HG03066 (cell line): Measurements from ENCODE around the gene TMEM178B.
"Not testable (repeated sequence)": the region's sequence is repeated elsewhere in the genome, so short reads cannot be mapped to it uniquely, and the experiment has no call there.

Source experiments
- ATAC-seq: cut with Tn5 transposase; IDR thresholded peaks from one replicate; pipeline ENCODE4 v1.9.1; 2021; ENCODE audit warnings: low read depth; ENCODE audit not compliant: unreplicated experiment

TMEM178B gene

GRCh38 chr7:141073641-141074161, at the start of gene TMEM178B:
Gene TMEM178B, plus strand, starts transcription at chr7:141074064.
- ATAC-seq = no peak

GRCh38 chr7:141024668-141025067, 49.2 kb upstream of the TMEM178B start:
- no peak for ATAC-seq

- no peak for ATAC-seq
Observed at GRCh38 chr7:141027043-141027442, 46.8 kb upstream of the TMEM178B start.

- ATAC-seq = no peak
Observed at GRCh38 chr7:141028767-141029166, 45.1 kb upstream of the TMEM178B start.

GRCh38 chr7:141032539-141033323, 41.1 kb upstream of the TMEM178B start:
- ATAC-seq = not testable (repeated sequence)

GRCh38 chr7:141038100-141038499, 35.8 kb upstream of the TMEM178B start:
- ATAC-seq = not testable (repeated sequence)

- ATAC-seq = no peak
Observed at GRCh38 chr7:141039376-141039775, 34.5 kb upstream of the TMEM178B start.

GRCh38 chr7:141042222-141043193, 31.4 kb upstream of the TMEM178B start:
- ATAC-seq = no peak

- no peak for ATAC-seq
Observed at GRCh38 chr7:141043616-141044015, 30.2 kb upstream of the TMEM178B start.

GRCh38 chr7:141045126-141045841, 28.6 kb upstream of the TMEM178B start:
- ATAC-seq = no peak

- ATAC-seq = no peak
Observed at GRCh38 chr7:141045842-141046620, 27.8 kb upstream of the TMEM178B start.

GRCh38 chr7:141053626-141054025, 20.2 kb upstream of the TMEM178B start:
- ATAC-seq = no peak

GRCh38 chr7:141055146-141055545, 18.7 kb upstream of the TMEM178B start:
- ATAC-seq = no peak

GRCh38 chr7:141057788-141058187, 16.1 kb upstream of the TMEM178B start:
- no peak for ATAC-seq

- ATAC-seq = not testable (repeated sequence)
Observed at GRCh38 chr7:141067856-141068255, 6.0 kb upstream of the TMEM178B start.

GRCh38 chr7:141071260-141071854, 2.5 kb upstream of the TMEM178B start:
- ATAC-seq = no peak

GRCh38 chr7:141071855-141072547, 1.9 kb upstream of the TMEM178B start:
- no peak for ATAC-seq

GRCh38 chr7:141072548-141073172, 1.2 kb upstream of the TMEM178B start:
- ATAC-seq = no peak
